Ishikawa (cell line): ENCODE data around the gene RAET1L.

ENCODE experiments used
- CEBPB ChIP-seq: IDR thresholded peaks from 2 replicates; pipeline ENCODE4 v1.6.1; 2012
- CREB1 ChIP-seq: IDR thresholded peaks from 2 replicates; pipeline ENCODE4 v1.6.1; 2012; ENCODE audit warnings: low read depth
- EGR1 ChIP-seq: IDR thresholded peaks from 2 replicates; pipeline ENCODE4 v1.6.1; 2012
- EP300 ChIP-seq: IDR thresholded peaks from 2 replicates; pipeline ENCODE4 v1.6.1; 2012; ENCODE audit warnings: borderline replicate concordance
- FOXM1 ChIP-seq: IDR thresholded peaks from 2 replicates; pipeline ENCODE4 v1.6.1; 2012; ENCODE audit warnings: low read depth, borderline replicate concordance
- NFIC ChIP-seq: IDR thresholded peaks from 2 replicates; pipeline ENCODE4 v1.6.1; 2012
- RAD21 ChIP-seq: IDR thresholded peaks from 2 replicates; pipeline ENCODE4 v1.6.1; 2012; ENCODE audit warnings: low read depth
- REST ChIP-seq: IDR thresholded peaks from 2 replicates; pipeline ENCODE4 v1.6.1; 2012; ENCODE audit warnings: low read depth, mild to moderate bottlenecking
- TAF1 ChIP-seq: IDR thresholded peaks from 2 replicates; pipeline ENCODE4 v1.6.1; 2012; ENCODE audit warnings: low read depth, mild to moderate bottlenecking
- TCF12 ChIP-seq: IDR thresholded peaks from 2 replicates; pipeline ENCODE4 v1.6.1; 2012; ENCODE audit warnings: low read depth
- TEAD4 ChIP-seq: IDR thresholded peaks from 2 replicates; pipeline ENCODE4 v1.6.1; 2012
- USF1 ChIP-seq: IDR thresholded peaks from 2 replicates; pipeline ENCODE4 v1.6.1; 2012
- YY1 ChIP-seq: IDR thresholded peaks from 2 replicates; pipeline ENCODE4 v1.6.1; 2012; ENCODE audit warnings: low read depth
- ZBTB7A ChIP-seq: IDR thresholded peaks from 2 replicates; pipeline ENCODE4 v1.6.1; 2012; ENCODE audit warnings: low read depth
- TF ChIP-seq, protein P1 (sequence below): IDR thresholded peaks from 2 replicates; pipeline ENCODE4 v1.6.1; 2012

RAET1L gene

DNA sequence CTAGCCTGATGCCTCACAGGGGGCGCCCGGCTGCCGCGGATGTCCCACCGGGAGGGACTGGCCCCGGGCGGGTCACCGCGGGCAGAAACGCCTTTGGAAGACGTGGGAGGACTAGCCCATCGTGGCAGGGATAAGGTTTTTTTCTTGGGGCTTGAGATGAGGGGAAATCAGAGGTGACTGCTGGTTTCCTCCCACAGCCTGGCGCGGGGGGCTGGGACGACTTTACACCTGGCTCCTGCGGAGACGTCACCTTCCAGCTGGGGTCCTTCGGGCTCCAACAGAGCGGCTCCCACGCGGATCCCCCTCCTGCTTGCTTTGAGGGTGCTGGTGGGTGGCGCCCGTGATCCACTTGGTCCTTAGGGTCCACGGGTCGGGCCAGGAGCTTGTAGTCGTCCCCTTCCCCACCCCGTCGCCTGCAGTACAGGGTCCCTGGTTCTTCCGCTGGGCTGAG, 32.2 kb upstream of the RAET1L start:
- TF ChIP-seq RAD21 (no peak), CREB1 (no peak)

GRCh38 chr6:150056916-150057315, 31.6 kb upstream of the RAET1L start:
- no peak for TF ChIP-seq EGR1
- no peak for TF ChIP-seq CREB1
- TF ChIP-seq FOXM1 = no peak
- TF ChIP-seq EP300 = no peak
- TF ChIP-seq, protein P1, sequence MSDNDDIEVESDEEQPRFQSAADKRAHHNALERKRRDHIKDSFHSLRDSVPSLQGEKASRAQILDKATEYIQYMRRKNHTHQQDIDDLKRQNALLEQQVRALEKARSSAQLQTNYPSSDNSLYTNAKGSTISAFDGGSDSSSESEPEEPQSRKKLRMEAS = no peak
- no peak for TF ChIP-seq TEAD4
- no peak for TF ChIP-seq ZBTB7A
- TF ChIP-seq NFIC = no peak
- no peak for TF ChIP-seq CEBPB
- no peak for TF ChIP-seq REST
- no peak for TF ChIP-seq RAD21
- no peak for TF ChIP-seq YY1
- no peak for TF ChIP-seq TCF12
- no peak for TF ChIP-seq TAF1
- TF ChIP-seq USF1 = no peak

DNA sequence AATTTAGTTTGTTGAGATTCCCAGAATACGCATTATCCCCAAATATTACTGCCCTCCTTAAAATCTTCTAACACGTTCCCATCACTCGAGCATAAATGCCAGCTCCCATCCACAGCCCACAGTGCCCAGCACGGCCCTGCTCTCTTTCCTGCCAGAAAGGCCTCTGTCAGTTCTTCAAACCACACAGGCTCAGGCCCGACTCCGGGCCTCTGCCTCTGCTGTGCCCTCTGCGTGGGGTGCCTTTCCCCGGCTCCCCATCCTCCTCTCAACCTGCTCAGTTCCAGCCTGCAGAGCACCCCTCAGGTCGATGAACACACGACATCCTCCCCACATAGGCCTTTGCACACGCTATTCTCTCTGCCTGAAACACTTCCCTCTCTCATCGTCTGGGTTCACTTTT, 30.8 kb upstream of the RAET1L start:
- no peak for TF ChIP-seq YY1

DNA sequence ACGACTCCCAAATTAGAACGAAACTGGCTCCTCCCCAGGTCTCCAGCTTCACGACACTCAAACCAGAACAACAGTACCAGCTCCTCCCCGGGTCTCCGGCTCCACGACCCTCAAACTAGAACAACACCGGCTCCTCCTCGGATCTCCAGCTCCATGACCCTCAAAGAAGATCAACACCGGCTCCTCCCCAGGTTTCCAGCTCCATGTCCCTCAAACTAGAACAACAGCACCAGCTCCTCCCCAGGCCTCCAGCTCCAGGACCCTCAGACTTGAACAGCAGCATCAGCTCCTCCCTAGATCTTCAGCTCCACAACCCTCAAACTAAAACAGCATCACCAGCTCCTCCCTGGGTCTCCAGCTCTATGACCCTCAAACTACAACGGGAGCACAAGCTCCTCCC, 29.8 kb upstream of the RAET1L start:
- TF ChIP-seq, protein P1 = no peak
- no peak for TF ChIP-seq TEAD4
- no peak for TF ChIP-seq CREB1
- no peak for TF ChIP-seq USF1
- no peak for TF ChIP-seq EP300

GRCh38 chr6:150053450-150053849, 28.1 kb upstream of the RAET1L start:
- TF ChIP-seq TCF12 = no peak
- no peak for TF ChIP-seq EGR1
- TF ChIP-seq TAF1 = no peak
- no peak for TF ChIP-seq USF1
- TF ChIP-seq NFIC = no peak
- TF ChIP-seq, protein P1 = no peak
- TF ChIP-seq YY1 = no peak
- TF ChIP-seq CREB1 = no peak
- TF ChIP-seq TEAD4 = no peak
- no peak for TF ChIP-seq ZBTB7A
- no peak for TF ChIP-seq CEBPB
- TF ChIP-seq FOXM1 = no peak
- no peak for TF ChIP-seq REST
- no peak for TF ChIP-seq EP300
- TF ChIP-seq RAD21 = no peak

DNA sequence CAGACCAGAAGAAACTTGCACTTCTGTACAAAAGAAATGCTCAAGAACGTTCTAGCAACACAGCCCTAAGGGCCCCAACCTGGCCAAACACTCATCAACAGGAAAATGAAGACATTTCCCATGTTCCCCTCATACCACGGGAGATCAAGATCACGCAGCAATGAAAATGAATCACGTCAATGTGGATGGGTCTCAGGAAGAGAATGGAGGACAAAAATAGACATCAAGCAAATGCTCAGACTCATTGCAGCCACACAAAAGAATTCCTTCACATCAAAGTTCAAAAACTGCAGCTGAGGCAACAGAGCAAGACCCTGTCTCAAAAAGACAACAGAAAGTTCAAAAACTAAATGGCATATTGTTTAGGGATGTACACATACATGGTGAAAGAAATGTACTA, 25.5 kb upstream of the RAET1L start:
- TF ChIP-seq NFIC (no peak), CEBPB (no peak), FOXM1 (no peak), USF1 (no peak), CREB1 (no peak), TAF1 (no peak), TEAD4 (no peak), TCF12 (no peak), YY1 (no peak), EP300 (no peak), EGR1 (no peak), RAD21 (no peak), REST (no peak), ZBTB7A (no peak)
- TF ChIP-seq, protein P1 = no peak
